Neural cell (in vitro differentiated cells): Measurements from ENCODE around the gene SPEM1. TPM values are rescaled to one million over a fixed set of nuclear protein-coding genes. Genes with fewer than 3 reads are reported as not detected.

Experiments
- H2AFZ ChIP-seq: fragments of 200-600, 300-800 bp; sonication (generic), shearing (Covaris generic); 2 replicates; pipeline ENCODE4 v1.6.0; 2014; ENCODE audit warnings: low read depth, mild to moderate bottlenecking, antibody characterized with exemption, low read length, moderate library complexity
- H3F3A ChIP-seq: fragments of 200-600 bp; shearing (Covaris generic); 2 replicates; pipeline ENCODE4 v1.6.1; 2016; ENCODE audit warnings: mild to moderate bottlenecking, moderate library complexity, mixed read lengths, antibody characterized with exemption, low read length; ENCODE audit not compliant: insufficient read depth, poor library complexity, severe bottlenecking
- H3K27ac ChIP-seq: fragments of 200-600, 300-800 bp; sonication (generic), shearing (Covaris generic); 2 replicates; pipeline ENCODE4 v1.5.1; 2014; ENCODE audit warnings: mild to moderate bottlenecking, low read length, moderate library complexity
- H3K27me3 ChIP-seq: fragments of 300-800, 200-600 bp; sonication (generic), shearing (Covaris generic); 2 replicates; pipeline ENCODE4 v1.6.0; 2014; ENCODE audit warnings: mild to moderate bottlenecking, low read depth, low read length, moderate library complexity; ENCODE audit not compliant: insufficient read depth
- H3K36me3 ChIP-seq: fragments of 300-800, 200-600 bp; sonication (generic), shearing (Covaris generic); 2 replicates; pipeline ENCODE4 v1.5.1; 2014; ENCODE audit warnings: mild to moderate bottlenecking, antibody characterized with exemption, low read length, moderate library complexity; ENCODE audit not compliant: insufficient read depth
- H3K4me2 ChIP-seq: fragments of 300-800, 200-600 bp; sonication (generic), shearing (Covaris generic); 2 replicates; pipeline ENCODE4 v1.6.0; 2014; ENCODE audit warnings: mild to moderate bottlenecking, low read length
- H3K4me3 ChIP-seq: fragments of 300-800, 200-600 bp; sonication (generic), shearing (Covaris generic); 2 replicates; pipeline ENCODE4 v1.5.1; 2014; ENCODE audit warnings: mild to moderate bottlenecking, low read length, moderate library complexity
- H3K79me2 ChIP-seq: fragments of 200-600 bp; shearing (Covaris generic); replicated peaks from 2 replicates; pipeline ENCODE4 v1.6.0; 2014; ENCODE audit warnings: mild to moderate bottlenecking, low read length, moderate library complexity; ENCODE audit not compliant: insufficient read depth
- H3K9ac ChIP-seq: fragments of 300-800, 200-600 bp; sonication (generic), shearing (Covaris generic); 2 replicates; pipeline ENCODE4 v1.6.1; 2016; ENCODE audit warnings: mild to moderate bottlenecking, low read length, mixed read lengths
- H3K9me2 ChIP-seq: fragments of 200-600 bp; shearing (Covaris generic); 2 replicates; pipeline ENCODE4 v1.6.1; 2016; ENCODE audit warnings: mild to moderate bottlenecking, low read length, mixed read lengths; ENCODE audit not compliant: insufficient read depth
- H3K9me3 ChIP-seq: fragments of 200-600, 300-800 bp; sonication (generic), shearing (Covaris generic); 2 replicates; pipeline ENCODE4 v1.6.1; 2016; ENCODE audit warnings: mild to moderate bottlenecking, mixed run types, low read length, moderate library complexity, mixed read lengths
- H4K20me1 ChIP-seq: fragments of 200-600 bp; shearing (Covaris generic); 2 replicates; pipeline ENCODE4 v1.6.1; 2016; ENCODE audit warnings: mild to moderate bottlenecking, mixed run types; ENCODE audit not compliant: insufficient read depth
- EP300 ChIP-seq: fragments of 450-650 bp; conservative IDR thresholded peaks from 2 replicates; pipeline ENCODE4 v1.6.1; 2014; ENCODE audit warnings: antibody characterized with exemption, mild to moderate bottlenecking, moderate library complexity; ENCODE audit not compliant: poor library complexity, severe bottlenecking
- EZH2 ChIP-seq: fragments of 200-600, 300-800 bp; shearing (Covaris generic), sonication (generic); IDR thresholded peaks from 2 replicates; pipeline ENCODE4 v1.6.1; 2014; ENCODE audit warnings: antibody characterized with exemption, low read length, borderline replicate concordance, mild to moderate bottlenecking; ENCODE audit not compliant: insufficient read depth, poor library complexity, severe bottlenecking
- MXI1 ChIP-seq: fragments of 450-650 bp; conservative IDR thresholded peaks from 2 replicates; pipeline ENCODE4 v1.6.1; 2014; ENCODE audit warnings: antibody characterized with exemption, mild to moderate bottlenecking; ENCODE audit not compliant: poor library complexity, severe bottlenecking
- POLR2AphosphoS5 ChIP-seq: IDR thresholded peaks from 2 replicates; pipeline ENCODE4 v1.6.1; 2012
- RAD21 ChIP-seq: fragments of 450-650 bp; conservative IDR thresholded peaks from 2 replicates; pipeline ENCODE4 v1.6.1; 2014; ENCODE audit warnings: antibody characterized with exemption, mild to moderate bottlenecking, moderate library complexity
- SMC3 ChIP-seq: fragments of 450-650 bp; conservative IDR thresholded peaks from 2 replicates; pipeline ENCODE4 v1.6.1; 2014; ENCODE audit warnings: antibody characterized with exemption, mild to moderate bottlenecking, moderate library complexity; ENCODE audit not compliant: poor library complexity
- TAF1 ChIP-seq: IDR thresholded peaks from 2 replicates; pipeline ENCODE4 v1.6.1; 2012; ENCODE audit warnings: low read depth
- polyA plus RNA-seq: library from polyadenylated mRNA; depleted of rRNA; stranded (reverse); fragments of >200 nt; gene quantifications from 2 replicates; pipeline ENCODE4 v1.2.3, GENCODE V29; 2014
- TF ChIP-seq, protein P1 (sequence below): IDR thresholded peaks from 2 replicates; pipeline ENCODE4 v1.6.1; 2012; ENCODE audit warnings: borderline replicate concordance
- TF ChIP-seq, protein P2 (sequence below): fragments of 450-650 bp; IDR thresholded peaks from 2 replicates; pipeline ENCODE4 v1.5.1; 2014; ENCODE audit warnings: antibody characterized with exemption, mild to moderate bottlenecking, moderate library complexity; ENCODE audit not compliant: poor library complexity, severe bottlenecking

Gene SPEM1
- polyA plus RNA-seq, 1 donor from 2014 or later: not detected

DNA sequence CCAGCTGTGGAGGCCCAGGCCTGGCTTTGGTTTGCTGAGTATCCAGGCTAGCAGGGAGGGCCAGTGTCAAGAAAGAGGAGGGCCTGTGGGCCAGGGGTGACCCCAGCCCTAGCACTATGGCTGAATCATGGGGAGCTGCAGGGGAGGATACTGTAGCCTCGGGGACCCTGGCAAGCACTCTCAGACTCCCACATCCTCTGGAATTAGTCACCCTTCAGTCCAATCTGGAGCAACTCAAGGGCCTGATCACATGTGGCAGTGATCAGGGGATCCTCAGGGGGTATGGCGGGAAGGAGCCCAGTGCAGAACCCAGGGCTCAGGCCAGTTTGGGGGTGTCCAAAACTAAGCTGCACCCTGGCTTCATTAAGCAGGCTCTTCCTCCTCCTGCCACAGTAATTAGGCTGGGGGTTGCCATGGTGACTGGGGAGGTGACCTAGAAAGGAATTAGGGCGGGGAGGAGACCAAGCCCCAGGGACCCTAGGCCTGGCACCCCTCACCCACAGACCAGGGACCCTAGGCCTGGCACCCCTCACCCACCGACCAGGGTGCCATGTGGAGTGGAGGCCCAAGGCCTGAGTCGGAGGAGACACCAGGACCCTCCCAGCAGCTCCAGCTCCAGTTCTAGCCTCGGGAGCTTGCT lies 6.7 kb upstream of the SPEM1 start:
- Histone ChIP-seq H3K27me3 (no peaks in the 10 kb centered on the region), H2AFZ (no peak overlapping the region), H3K4me3 (no peak overlapping the region), H3K27ac (no peak overlapping the region), H3K9me2 (no peaks in the 10 kb centered on the region), H3K79me2 (no peaks in the 10 kb centered on the region), H4K20me1 (peaks cover 4% of the 10 kb centered on the region), H3K9me3 (no peaks in the 10 kb centered on the region), H3K36me3 (no peaks in the 10 kb centered on the region), H3K9ac (no peak overlapping the region), H3K4me2 (no peak overlapping the region), H3F3A (no peaks in the 10 kb centered on the region)
- TF ChIP-seq EZH2 (no peak), MXI1 (no peak), RAD21 (no peak), POLR2AphosphoS5 (no peak), SMC3 (no peak), EP300 (no peak), TAF1 (no peak)
- TF ChIP-seq, protein P1, sequence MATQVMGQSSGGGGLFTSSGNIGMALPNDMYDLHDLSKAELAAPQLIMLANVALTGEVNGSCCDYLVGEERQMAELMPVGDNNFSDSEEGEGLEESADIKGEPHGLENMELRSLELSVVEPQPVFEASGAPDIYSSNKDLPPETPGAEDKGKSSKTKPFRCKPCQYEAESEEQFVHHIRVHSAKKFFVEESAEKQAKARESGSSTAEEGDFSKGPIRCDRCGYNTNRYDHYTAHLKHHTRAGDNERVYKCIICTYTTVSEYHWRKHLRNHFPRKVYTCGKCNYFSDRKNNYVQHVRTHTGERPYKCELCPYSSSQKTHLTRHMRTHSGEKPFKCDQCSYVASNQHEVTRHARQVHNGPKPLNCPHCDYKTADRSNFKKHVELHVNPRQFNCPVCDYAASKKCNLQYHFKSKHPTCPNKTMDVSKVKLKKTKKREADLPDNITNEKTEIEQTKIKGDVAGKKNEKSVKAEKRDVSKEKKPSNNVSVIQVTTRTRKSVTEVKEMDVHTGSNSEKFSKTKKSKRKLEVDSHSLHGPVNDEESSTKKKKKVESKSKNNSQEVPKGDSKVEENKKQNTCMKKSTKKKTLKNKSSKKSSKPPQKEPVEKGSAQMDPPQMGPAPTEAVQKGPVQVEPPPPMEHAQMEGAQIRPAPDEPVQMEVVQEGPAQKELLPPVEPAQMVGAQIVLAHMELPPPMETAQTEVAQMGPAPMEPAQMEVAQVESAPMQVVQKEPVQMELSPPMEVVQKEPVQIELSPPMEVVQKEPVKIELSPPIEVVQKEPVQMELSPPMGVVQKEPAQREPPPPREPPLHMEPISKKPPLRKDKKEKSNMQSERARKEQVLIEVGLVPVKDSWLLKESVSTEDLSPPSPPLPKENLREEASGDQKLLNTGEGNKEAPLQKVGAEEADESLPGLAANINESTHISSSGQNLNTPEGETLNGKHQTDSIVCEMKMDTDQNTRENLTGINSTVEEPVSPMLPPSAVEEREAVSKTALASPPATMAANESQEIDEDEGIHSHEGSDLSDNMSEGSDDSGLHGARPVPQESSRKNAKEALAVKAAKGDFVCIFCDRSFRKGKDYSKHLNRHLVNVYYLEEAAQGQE: no peak
- TF ChIP-seq, protein P2, sequence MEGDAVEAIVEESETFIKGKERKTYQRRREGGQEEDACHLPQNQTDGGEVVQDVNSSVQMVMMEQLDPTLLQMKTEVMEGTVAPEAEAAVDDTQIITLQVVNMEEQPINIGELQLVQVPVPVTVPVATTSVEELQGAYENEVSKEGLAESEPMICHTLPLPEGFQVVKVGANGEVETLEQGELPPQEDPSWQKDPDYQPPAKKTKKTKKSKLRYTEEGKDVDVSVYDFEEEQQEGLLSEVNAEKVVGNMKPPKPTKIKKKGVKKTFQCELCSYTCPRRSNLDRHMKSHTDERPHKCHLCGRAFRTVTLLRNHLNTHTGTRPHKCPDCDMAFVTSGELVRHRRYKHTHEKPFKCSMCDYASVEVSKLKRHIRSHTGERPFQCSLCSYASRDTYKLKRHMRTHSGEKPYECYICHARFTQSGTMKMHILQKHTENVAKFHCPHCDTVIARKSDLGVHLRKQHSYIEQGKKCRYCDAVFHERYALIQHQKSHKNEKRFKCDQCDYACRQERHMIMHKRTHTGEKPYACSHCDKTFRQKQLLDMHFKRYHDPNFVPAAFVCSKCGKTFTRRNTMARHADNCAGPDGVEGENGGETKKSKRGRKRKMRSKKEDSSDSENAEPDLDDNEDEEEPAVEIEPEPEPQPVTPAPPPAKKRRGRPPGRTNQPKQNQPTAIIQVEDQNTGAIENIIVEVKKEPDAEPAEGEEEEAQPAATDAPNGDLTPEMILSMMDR: no peak

DNA sequence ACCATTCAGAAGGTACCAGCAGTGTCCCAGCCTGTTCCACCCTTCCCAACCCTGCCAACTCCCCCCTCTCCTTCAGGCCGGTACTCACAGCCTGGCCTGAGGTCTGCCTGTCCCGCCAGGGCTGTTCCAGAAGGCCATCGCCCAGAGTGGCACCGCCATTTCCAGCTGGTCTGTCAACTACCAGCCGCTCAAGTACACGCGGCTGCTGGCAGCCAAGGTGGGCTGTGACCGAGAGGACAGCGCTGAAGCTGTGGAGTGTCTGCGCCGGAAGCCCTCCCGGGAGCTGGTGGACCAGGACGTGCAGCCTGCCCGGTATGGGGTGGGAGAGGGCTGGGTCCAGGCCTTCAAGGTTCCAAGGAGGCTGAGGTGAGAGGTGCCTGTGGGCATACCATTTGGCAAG lies 5.3 kb upstream of the SPEM1 start:
- H3K9me3 ChIP-seq: no peaks in the 10 kb centered on the region
- no peak overlapping the region for H3K27ac ChIP-seq
- no peak overlapping the region for H2AFZ ChIP-seq
- H3K36me3 ChIP-seq: no peaks in the 10 kb centered on the region
- no peaks in the 10 kb centered on the region for H3K9me2 ChIP-seq
- H3K27me3 ChIP-seq: no peaks in the 10 kb centered on the region
- H3K4me2 ChIP-seq: no peak overlapping the region
- H3K4me3 ChIP-seq: no peak overlapping the region
- TF ChIP-seq, protein P2: no peak
- TF ChIP-seq, protein P1: no peak
- TF ChIP-seq RAD21 (no peak), MXI1 (no peak), SMC3 (no peak), EP300 (no peak), TAF1 (no peak), EZH2 (no peak), POLR2AphosphoS5 (no peak)
- no peaks in the 10 kb centered on the region for H3F3A ChIP-seq
- no peaks in the 10 kb centered on the region for H3K79me2 ChIP-seq
- H3K9ac ChIP-seq: no peak overlapping the region
- H4K20me1 ChIP-seq: peaks cover 4% of the 10 kb centered on the region
